ENCODE results near the gene KDM3A.

GRCh38 chr2:86411396-86411795 is 29.8 kb upstream of the KDM3A start:
- no peak for TF ChIP-seq CTCF (IDR thresholded peaks at IDR 0.05)
- no peak for TF ChIP-seq POLR2AphosphoS5 (IDR thresholded peaks at IDR 0.05; ENCODE audit: low read depth, low read length)
